HTERT RPE-1 (cell line): ENCODE data around the gene NDUFA5.

Source experiments
- in situ Hi-C: fragments of 300-500 bp; cut with MboI; formaldehyde crosslinking; loops from 4 replicates; pipeline ENCODE4 v1.14.3; 2020; ENCODE audit warnings: low sequenced_read_pairs

NDUFA5 gene

GRCh38 chr7:123557398-123558288, at the start of gene NDUFA5:
Gene NDUFA5, minus strand, starts transcription at chr7:123557818. Its CDS starts 23 bp downstream, at chr7:123557795.
- in situ Hi-C loops, result no loop called here

GRCh38 chr7:123604739-123605138, 47.1 kb upstream of the NDUFA5 start:
- in situ Hi-C loops, result no loop called here

GRCh38 chr7:123602648-123603047, 45.0 kb upstream of the NDUFA5 start:
- in situ Hi-C loops, result no loop called here

- in situ Hi-C loops, result no loop called here
Measured at GRCh38 chr7:123601530-123601929, 43.9 kb upstream of the NDUFA5 start, which contains the start of gene ASB15. Gene ASB15, plus strand, starts transcription at chr7:123601821. Its CDS starts 12,682 bp downstream, at chr7:123614503.

- in situ Hi-C loops, result no loop called here
Measured at GRCh38 chr7:123600876-123601275, 43.3 kb upstream of the NDUFA5 start.

GRCh38 chr7:123599766-123600165, 42.1 kb upstream of the NDUFA5 start:
- in situ Hi-C loops, result no loop called here

- in situ Hi-C loops, result no loop called here
Measured at GRCh38 chr7:123598657-123599056, 41.0 kb upstream of the NDUFA5 start.

- in situ Hi-C loops, result no loop called here
Measured at GRCh38 chr7:123594813-123595241, 37.2 kb upstream of the NDUFA5 start.

GRCh38 chr7:123588376-123588775, 30.8 kb upstream of the NDUFA5 start:
- in situ Hi-C loops, result no loop called here

GRCh38 chr7:123583821-123584220, 26.2 kb upstream of the NDUFA5 start:
- in situ Hi-C loops, result no loop called here

- in situ Hi-C loops, result no loop called here
Measured at GRCh38 chr7:123581162-123581459, 23.5 kb upstream of the NDUFA5 start.

GRCh38 chr7:123580406-123581161, 23.0 kb upstream of the NDUFA5 start:
- in situ Hi-C loops, result no loop called here

GRCh38 chr7:123579416-123579815, 21.8 kb upstream of the NDUFA5 start:
- in situ Hi-C loops, result no loop called here

- in situ Hi-C loops, result no loop called here
Measured at GRCh38 chr7:123573896-123574467, 16.4 kb upstream of the NDUFA5 start.

- in situ Hi-C loops, result no loop called here
Measured at GRCh38 chr7:123573341-123573740, 15.7 kb upstream of the NDUFA5 start.

GRCh38 chr7:123571684-123572083, 14.1 kb upstream of the NDUFA5 start:
- in situ Hi-C loops, result no loop called here

- in situ Hi-C loops, result no loop called here
Measured at GRCh38 chr7:123571187-123571586, 13.6 kb upstream of the NDUFA5 start.

GRCh38 chr7:123570390-123571182, 13.0 kb upstream of the NDUFA5 start:
- in situ Hi-C loops, result no loop called here

GRCh38 chr7:123569352-123570010, 11.9 kb upstream of the NDUFA5 start:
- in situ Hi-C loops, result no loop called here

- in situ Hi-C loops, result no loop called here
Measured at GRCh38 chr7:123562121-123562520, 4.5 kb upstream of the NDUFA5 start.
